GM19324 (cell line): ENCODE data around the gene C1orf74.

Source experiments
- ATAC-seq: cut with Tn5 transposase; IDR thresholded peaks from one replicate; pipeline ENCODE4 v1.9.1; 2021; ENCODE audit warnings: mild to moderate bottlenecking, moderate library complexity; ENCODE audit not compliant: unreplicated experiment, low FRiP score

The C1orf74 gene

DNA sequence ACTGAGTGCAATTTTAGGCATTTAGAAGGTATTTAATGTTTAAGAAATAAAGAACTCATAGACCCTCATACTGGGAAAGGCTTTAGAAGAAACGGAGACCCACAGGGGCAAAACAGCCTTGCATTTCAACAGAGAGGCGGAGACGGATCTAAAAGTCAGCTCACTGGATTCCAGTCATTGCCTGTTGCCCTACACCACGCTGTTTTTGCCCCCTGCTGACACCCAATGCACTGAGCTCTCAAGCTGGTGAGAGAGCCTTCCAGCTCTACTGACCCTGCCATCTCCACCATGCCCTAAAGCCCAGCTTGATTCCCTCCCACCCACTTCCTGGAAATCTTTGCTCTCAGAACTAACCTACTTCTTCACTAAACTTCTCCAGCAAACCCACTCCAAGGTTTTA, 35.7 kb downstream of the C1orf74 start:
- ATAC-seq: no peak

DNA sequence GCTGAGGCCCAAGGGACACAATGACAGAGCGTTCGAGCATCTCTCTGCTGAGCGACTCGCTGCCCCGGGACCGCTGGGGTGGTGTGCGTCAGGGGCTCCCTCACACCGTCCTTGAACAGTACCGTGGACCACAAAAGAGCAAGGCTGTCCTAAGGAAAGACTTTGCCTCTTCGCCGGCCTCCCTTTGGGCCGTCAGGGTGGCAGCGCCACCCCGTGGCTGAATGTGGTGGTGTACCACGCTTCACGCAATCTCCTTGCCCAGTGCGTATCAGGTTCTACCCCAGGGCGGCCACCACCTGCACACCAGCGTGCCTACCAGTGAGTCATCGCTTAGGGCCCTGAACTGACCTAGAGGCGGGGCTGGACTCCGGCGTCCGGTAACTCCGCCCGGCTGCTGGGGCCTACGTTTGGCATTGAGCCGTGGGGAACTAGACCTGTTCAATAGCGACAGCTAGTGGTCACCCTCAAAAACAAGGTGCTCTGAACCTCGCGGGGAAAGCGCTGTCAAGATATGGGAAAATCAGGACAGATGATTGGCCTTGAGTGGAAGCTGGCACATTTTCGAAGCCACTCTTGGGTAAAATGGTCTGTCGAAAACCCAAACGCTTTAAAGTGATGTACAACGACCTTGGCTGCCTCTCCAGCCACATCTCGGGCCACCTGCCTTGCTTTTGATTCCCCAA, 36.6 kb downstream of the C1orf74 start:
- peak; percentile 81 for ATAC-seq

GRCh38 chr1:209746451-209747165, 37.8 kb downstream of the C1orf74 start:
- ATAC-seq: no peak

GRCh38 chr1:209743145-209743482, 41.2 kb downstream of the C1orf74 start:
- no peak for ATAC-seq

- ATAC-seq: no peak
Measured at GRCh38 chr1:209742409-209743144, 41.8 kb downstream of the C1orf74 start.

DNA sequence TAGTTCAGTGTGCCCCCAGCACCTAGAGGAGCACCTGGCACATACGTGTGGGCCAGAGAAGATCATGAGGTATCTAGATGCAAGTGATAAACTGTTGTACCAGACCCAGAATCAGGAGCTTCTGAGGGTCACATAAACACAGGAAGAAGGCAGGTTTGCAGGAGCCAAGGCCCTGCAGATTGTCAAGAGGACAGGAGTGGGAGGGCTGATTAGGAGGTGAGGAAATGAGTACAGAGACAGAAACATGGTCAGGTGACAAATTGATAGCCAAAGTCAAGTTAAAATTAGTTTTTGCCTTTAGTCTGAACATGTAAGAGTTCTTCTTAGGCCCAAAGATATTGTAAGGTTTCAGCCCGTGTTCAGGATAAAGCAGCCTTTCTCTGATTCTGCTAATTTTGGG, 42.5 kb downstream of the C1orf74 start:
- ATAC-seq: no peak

DNA sequence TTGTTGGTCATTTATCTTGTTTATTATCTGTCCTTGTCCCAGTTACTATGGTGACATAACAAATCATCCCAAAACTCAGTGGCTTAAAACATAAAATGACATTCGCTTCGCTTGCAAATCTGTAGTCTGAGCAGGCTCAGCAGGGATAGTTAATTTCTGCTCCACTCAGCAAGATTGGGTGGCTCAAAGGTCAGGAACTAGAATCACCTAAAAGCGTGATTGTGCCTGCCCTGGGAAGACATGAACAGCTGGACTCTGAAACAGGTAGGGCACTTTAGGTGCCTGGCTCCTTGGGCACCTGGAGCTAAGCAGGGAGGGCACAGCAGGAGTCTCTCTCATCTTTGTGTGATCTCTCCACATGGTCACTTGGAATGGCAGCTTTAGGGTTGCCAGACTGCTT, 43.2 kb downstream of the C1orf74 start:
- ATAC-seq: no peak

GRCh38 chr1:209738270-209738669, 46.1 kb downstream of the C1orf74 start:
- no peak for ATAC-seq

GRCh38 chr1:209737118-209737505, 47.2 kb downstream of the C1orf74 start:
- no peak for ATAC-seq

GRCh38 chr1:209736490-209737117, 47.8 kb downstream of the C1orf74 start:
- ATAC-seq: no peak

DNA sequence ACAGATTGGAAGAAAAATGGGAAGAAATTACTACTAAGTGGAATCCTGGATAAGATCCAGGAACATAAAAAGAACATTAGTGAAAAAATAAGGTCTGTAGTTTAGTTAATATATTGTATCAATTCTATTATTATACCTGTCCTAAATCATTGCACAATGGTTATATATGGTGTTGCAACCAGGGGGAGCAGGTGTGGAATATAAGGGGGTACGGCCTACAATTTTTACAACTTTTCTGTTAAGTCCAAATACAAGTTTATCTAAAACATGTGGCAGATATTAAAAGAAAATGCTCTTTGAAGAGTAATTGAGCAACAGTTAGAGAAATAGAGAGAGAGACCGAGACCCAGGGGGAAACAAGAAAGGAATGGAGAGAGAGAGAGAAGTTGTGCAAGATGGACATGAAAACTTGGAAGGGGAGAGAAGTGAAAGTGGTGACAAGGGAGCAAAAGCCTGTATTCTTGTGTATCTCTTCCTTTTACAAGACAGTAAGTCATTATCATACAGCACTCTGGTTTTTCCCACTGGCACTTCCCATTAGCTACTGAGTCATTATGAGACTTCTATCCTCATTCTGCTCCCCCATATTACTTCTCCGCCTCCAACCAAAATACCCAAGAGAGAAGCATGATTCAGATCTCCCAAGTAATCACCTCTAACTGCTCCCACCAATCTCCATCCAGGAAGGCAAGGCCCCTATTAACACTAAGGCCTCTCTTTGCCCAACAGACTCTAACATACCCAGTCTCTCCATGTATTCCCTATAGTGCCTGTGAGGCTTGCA, 50.8 kb downstream of the C1orf74 start:
- no peak for ATAC-seq

- no peak for ATAC-seq
Measured at GRCh38 chr1:209732725-209733124, 51.6 kb downstream of the C1orf74 start.

DNA sequence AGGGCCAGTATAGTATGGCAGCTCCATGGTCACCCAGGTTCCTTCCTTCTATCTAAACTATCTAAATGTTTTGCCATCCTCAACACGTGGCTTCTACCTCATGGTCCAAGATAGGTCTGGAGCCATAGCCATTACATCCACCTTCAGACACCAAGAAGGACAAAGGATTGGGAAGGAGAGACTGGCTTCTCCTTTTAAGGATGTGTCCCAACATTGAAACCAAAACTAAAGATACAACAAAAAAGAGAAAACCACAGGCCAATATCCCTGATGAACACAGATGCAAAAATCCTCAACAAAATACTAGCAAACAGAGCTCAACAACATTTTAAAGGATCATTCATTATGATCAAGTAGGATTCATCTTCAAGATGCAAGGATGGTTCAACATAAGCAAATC, 54.9 kb downstream of the C1orf74 start:
- no peak for ATAC-seq
